Measurements from ENCODE around the gene SLC35A3.
"Not testable (repeated sequence)": the region's sequence is repeated elsewhere in the genome, so short reads cannot be mapped to it uniquely, and the experiment has no call there.

SLC35A3 gene

DNA sequence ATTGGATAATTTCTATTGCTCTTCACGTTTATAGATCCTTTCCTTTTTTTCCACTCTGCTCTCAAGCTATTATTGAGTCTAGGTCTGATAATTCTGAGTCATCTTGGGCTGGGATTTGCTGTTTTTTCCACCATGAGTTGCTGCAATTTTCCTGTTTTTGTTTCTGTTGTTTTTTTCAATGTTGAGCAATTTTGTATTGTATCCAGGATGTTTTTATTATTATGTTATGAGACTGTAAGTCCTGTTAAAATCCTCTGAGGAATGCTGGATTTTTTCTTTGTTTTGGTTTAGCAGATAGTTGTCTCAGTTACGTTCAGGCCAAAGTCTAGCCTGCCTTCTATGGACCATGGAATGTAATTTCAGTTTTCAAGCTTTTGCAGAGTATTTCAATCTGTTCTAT lies 13.0 kb upstream of the SLC35A3 start:
- no peaks in the 10 kb centered on the region for H3K36me3 ChIP-seq
- H3K9me3 ChIP-seq, result no peaks in the 10 kb centered on the region
- no peaks in the 10 kb centered on the region for H3K27me3 ChIP-seq
- intact Hi-C loops (cut with DNase I; ENCODE audit: low total_unique reads), result no loop called here
- H3K27ac ChIP-seq, result no peak overlapping the region
- no peak for DNase-seq
- TF ChIP-seq, protein P1, sequence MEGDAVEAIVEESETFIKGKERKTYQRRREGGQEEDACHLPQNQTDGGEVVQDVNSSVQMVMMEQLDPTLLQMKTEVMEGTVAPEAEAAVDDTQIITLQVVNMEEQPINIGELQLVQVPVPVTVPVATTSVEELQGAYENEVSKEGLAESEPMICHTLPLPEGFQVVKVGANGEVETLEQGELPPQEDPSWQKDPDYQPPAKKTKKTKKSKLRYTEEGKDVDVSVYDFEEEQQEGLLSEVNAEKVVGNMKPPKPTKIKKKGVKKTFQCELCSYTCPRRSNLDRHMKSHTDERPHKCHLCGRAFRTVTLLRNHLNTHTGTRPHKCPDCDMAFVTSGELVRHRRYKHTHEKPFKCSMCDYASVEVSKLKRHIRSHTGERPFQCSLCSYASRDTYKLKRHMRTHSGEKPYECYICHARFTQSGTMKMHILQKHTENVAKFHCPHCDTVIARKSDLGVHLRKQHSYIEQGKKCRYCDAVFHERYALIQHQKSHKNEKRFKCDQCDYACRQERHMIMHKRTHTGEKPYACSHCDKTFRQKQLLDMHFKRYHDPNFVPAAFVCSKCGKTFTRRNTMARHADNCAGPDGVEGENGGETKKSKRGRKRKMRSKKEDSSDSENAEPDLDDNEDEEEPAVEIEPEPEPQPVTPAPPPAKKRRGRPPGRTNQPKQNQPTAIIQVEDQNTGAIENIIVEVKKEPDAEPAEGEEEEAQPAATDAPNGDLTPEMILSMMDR (IDR thresholded peaks at IDR 0.05), result no peak
- no peak overlapping the region for H3K4me3 ChIP-seq
- H3K4me1 ChIP-seq, result no peaks in the 10 kb centered on the region

DNA sequence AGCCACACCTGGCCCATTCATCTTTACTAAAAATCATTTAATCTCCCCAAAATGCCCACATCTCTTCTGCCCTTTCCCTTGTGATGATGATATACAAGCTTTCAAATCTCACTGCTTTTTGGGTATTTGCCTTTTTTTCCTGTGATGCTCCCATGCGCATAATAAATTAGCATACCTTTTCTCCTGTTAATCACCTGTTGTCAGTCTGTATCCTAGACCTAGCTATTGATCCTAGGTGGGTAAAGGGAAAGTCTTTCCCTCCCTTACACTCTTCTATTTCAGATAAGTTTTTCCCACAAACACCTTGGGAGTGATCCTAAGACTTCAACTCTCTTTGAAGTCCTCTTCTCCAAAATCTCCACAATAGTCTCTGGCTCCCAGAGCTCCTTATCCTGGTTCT lies 12.0 kb upstream of the SLC35A3 start:
- H3K9me3 ChIP-seq, result no peaks in the 10 kb centered on the region
- TF ChIP-seq, protein P1 (IDR thresholded peaks at IDR 0.05), result no peak
- H3K4me3 ChIP-seq, result no peak overlapping the region
- H3K4me1 ChIP-seq, result no peaks in the 10 kb centered on the region
- intact Hi-C loops (cut with DNase I; ENCODE audit: low total_unique reads), result no loop called here
- H3K36me3 ChIP-seq, result no peaks in the 10 kb centered on the region
- no peak for DNase-seq
- H3K27me3 ChIP-seq, result no peaks in the 10 kb centered on the region
- H3K27ac ChIP-seq, result no peak overlapping the region

DNA sequence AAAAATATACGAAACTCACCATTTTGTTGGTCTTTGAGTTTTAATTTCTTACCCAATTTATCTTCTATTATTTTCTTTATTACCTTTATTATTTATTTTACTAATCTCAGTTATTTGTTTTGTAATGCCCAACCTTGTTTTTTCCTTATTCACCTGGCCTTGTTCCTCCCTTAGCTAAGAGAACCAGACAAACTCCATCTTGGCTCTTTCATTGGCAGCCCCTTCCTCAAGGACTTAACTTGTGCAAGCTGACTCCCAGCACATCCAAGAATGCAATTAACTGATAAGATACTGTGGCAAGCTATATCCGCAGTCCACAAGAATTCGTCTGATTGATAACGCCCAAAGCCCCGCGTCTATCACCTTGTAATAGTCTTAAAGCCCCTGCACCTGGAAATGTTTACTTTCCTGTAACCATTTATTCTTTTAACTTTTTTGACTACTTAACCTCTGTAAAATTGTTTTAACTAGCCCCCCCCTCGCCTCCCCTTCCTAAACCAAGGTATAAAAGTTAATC lies 10.5 kb upstream of the SLC35A3 start:
- H3K36me3 ChIP-seq; H3K9me3 ChIP-seq; intact Hi-C loops (cut with DNase I; ENCODE audit: low total_unique reads); H3K4me1 ChIP-seq; H3K4me3 ChIP-seq; DNase-seq; H3K27ac ChIP-seq; H3K27me3 ChIP-seq: not testable (repeated sequence)

DNA sequence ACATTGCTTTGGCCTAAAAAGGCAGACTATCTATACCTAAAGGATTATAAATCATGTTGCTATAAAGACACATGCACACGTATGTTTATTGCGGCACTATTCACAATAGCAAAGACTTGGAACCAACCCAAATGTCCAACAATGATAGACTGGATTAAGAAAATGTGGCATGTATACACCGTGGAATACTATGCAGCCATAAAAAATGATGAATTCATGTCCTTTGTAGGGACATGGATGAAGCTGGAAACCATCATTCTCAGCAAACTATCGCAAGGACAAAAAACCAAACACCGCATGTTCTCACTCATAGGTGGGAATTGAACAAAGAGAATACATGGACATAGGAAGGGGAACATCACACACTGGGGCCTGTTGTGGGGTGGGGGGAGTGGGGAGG lies 9.5 kb upstream of the SLC35A3 start:
- intact Hi-C loops (cut with DNase I; ENCODE audit: low total_unique reads); H3K27me3 ChIP-seq; DNase-seq; H3K4me3 ChIP-seq; H3K27ac ChIP-seq; H3K4me1 ChIP-seq; H3K36me3 ChIP-seq; H3K9me3 ChIP-seq: not testable (repeated sequence)

DNA sequence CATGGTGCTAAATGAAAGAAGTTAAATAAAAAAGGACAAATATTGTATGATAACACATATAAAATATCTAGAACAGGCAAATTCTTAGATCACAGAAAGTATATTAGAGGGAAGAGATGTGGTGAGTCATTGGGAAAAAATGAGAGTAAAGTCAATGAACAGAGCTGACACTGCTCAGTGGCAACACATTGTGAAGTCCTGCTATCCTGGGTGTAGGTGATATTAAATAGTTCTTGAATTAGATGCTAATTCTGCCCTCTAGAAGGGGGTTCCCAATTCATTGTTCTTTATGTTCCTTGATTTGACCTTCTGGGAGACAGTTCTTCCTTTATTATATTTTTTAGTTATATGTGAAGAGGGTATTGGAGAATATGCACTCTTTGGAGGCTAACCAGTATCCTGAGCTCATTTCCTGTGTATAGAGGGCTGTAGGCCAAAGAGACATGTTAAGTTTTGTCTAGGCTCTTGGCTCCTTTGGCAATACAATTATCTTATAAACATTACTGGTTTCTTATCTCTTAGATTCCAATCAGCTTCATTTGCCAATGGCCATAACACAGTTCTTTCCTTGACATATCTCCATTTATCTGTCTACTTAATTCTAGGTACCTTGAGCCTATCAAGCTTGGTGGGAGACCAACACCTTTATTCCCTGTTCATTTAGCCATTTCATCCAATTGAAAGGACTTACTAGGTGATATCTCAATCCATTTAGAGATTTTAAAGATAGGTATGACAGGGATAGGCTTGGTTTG lies 6.6 kb upstream of the SLC35A3 start:
- Histone ChIP-seq H3K27me3 (no peaks in the 10 kb centered on the region), H3K36me3 (no peaks in the 10 kb centered on the region), H3K4me1 (no peaks in the 10 kb centered on the region), H3K9me3 (no peaks in the 10 kb centered on the region), H3K4me3 (no peak overlapping the region), H3K27ac (no peak overlapping the region)
- no peak for DNase-seq
- TF ChIP-seq, protein P1 (IDR thresholded peaks at IDR 0.05), result no peak
- intact Hi-C loops (cut with DNase I; ENCODE audit: low total_unique reads), result no loop called here

DNA sequence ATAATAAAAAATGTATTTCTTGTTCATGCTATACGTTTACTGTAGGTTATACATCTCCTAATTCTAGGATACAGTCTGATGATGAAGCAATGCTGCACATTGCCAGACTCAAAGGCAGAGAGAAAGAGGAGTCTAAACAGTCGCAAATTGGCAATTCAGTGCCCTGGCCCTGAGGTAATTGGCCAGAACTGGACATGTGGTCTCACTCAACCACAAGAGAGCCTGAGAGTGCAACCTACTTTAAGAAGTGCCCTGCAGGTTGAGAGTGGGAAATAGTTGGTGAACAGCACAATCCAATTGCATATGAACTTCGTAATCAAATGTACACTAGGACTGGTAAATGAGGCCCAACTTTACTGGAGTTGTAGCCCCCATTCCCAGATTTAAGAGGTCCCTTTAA lies 5.0 kb upstream of the SLC35A3 start:
- intact Hi-C loops (cut with DNase I; ENCODE audit: low total_unique reads), result no loop called here
- Histone ChIP-seq H3K4me3 (no peak overlapping the region), H3K27me3 (no peaks in the 10 kb centered on the region), H3K4me1 (peaks cover 0 to 9% (median 3%) of the 10 kb centered on the region in 4 donors), H3K27ac (no peak overlapping the region), H3K9me3 (no peaks in the 10 kb centered on the region), H3K36me3 (no peaks in the 10 kb centered on the region)
- DNase-seq, result no peak
- TF ChIP-seq, protein P1 (IDR thresholded peaks at IDR 0.05), result no peak

Measured in tibial artery (tissue), 4 donors.